IMR-90 (cell line): ENCODE measurements around the gene LRP1B. TPM values are rescaled to one million over a fixed set of nuclear protein-coding genes. Genes with fewer than 3 reads are reported as not detected.

Experiments
- ATAC-seq: fragments of 200-7000 bp; cut with Tn5 transposase; 2 replicates; pipeline ENCODE4 v1.9.1; 2020; ENCODE audit warnings: low read depth, mild to moderate bottlenecking, moderate library complexity
- BruUV-seq: library from RNA; stranded (reverse); fragments of 400-500 nt; replicated peaks from 2 replicates; lab custom pipeline; 2021; lab: Mats Ljungman, UMichigan
- CTCF ChIA-PET: fragments of 300-600 bp; formaldehyde crosslinking; extraction: SDS; loops from one replicate; lab custom pipeline; 2021; ENCODE audit warnings: antibody characterized with exemption; lab: Yijun Ruan, JAX
- POLR2A ChIA-PET: fragments of 300-600 bp; sonication (Branson Sonifier 250); formaldehyde crosslinking; loops from one replicate; lab custom pipeline; 2022; ENCODE audit warnings: antibody characterized with exemption; ENCODE audit not compliant: unreplicated experiment; lab: Charles Lee
- DNase-seq: peaks from one replicate; pipeline ENCODE4 v3.0.0; 2013
- H2AFZ ChIP-seq: replicated peaks from 2 replicates; pipeline ENCODE3; 2013; ENCODE audit warnings: low read length, mild to moderate bottlenecking; ENCODE audit not compliant: poor library complexity
- H2AK5ac ChIP-seq: 2 replicates; pipeline ENCODE4 v1.6.1; 2013; ENCODE audit warnings: low read depth, low read length, inconsistent platforms
- H2AK9ac ChIP-seq: replicated peaks from 2 replicates; pipeline ENCODE3; 2013; ENCODE audit warnings: mild to moderate bottlenecking, low read depth, low read length, moderate library complexity; ENCODE audit not compliant: poor library complexity
- H2BK120ac ChIP-seq: 2 replicates; pipeline ENCODE4 v1.6.1; 2013; ENCODE audit warnings: low read depth, low read length, inconsistent platforms
- H2BK15ac ChIP-seq: 3 replicates; pipeline ENCODE4 v1.6.1; 2013; ENCODE audit warnings: low read depth, low read length, inconsistent platforms
- H2BK20ac ChIP-seq: 2 replicates; pipeline ENCODE4 v1.6.1; 2013; ENCODE audit warnings: low read depth, mild to moderate bottlenecking, inconsistent platforms, low read length, moderate library complexity
- H2BK5ac ChIP-seq: 2 replicates; pipeline ENCODE4 v1.6.1; 2013; ENCODE audit warnings: mild to moderate bottlenecking, low read depth, low read length, inconsistent platforms; ENCODE audit not compliant: poor library complexity, severe bottlenecking
- H3K14ac ChIP-seq: replicated peaks from 2 replicates; pipeline ENCODE4 v1.6.1; 2013; ENCODE audit warnings: low read depth, low read length, inconsistent platforms
- H3K18ac ChIP-seq: 2 replicates; pipeline ENCODE4 v1.6.1; 2013; ENCODE audit warnings: low read depth, low read length, control low read depth
- H3K23ac ChIP-seq: 2 replicates; pipeline ENCODE4 v1.6.1; 2013; ENCODE audit warnings: low read depth, low read length, inconsistent platforms
- H3K27ac ChIP-seq: 2 replicates; pipeline ENCODE4 v1.5.1; 2013; ENCODE audit warnings: mild to moderate bottlenecking, control low read depth, low read length; ENCODE audit not compliant: insufficient read depth
- H3K27me3 ChIP-seq: 2 replicates; pipeline ENCODE4 v1.6.1; 2013; ENCODE audit warnings: low read length; ENCODE audit not compliant: control insufficient read depth, insufficient read depth
- H3K36me3 ChIP-seq: 2 replicates; pipeline ENCODE4 v1.6.1; 2013; ENCODE audit warnings: low read length, mixed read lengths; ENCODE audit not compliant: control insufficient read depth, insufficient read depth
- H3K4ac ChIP-seq: 2 replicates; pipeline ENCODE4 v1.6.1; 2013; ENCODE audit warnings: low read depth, low read length, inconsistent platforms
- H3K4me1 ChIP-seq: 2 replicates; pipeline ENCODE4 v1.6.1; 2013; ENCODE audit warnings: low read length, mixed read lengths; ENCODE audit not compliant: control insufficient read depth, insufficient read depth
- H3K4me2 ChIP-seq: 2 replicates; pipeline ENCODE4 v1.6.1; 2013; ENCODE audit warnings: low read depth, mild to moderate bottlenecking, control low read depth, low read length, moderate library complexity
- H3K4me3 ChIP-seq: 2 replicates; pipeline ENCODE4 v1.5.1; 2013; ENCODE audit warnings: low read depth, mild to moderate bottlenecking, control low read depth, low read length, moderate library complexity; ENCODE audit not compliant: insufficient read depth
- H3K56ac ChIP-seq: 2 replicates; pipeline ENCODE4 v1.6.1; 2013; ENCODE audit warnings: low read length, inconsistent platforms; ENCODE audit not compliant: insufficient read depth; ENCODE audit errors: extremely low read depth
- H3K79me1 ChIP-seq, 2 experiments: 2 replicates each; pipeline ENCODE4 v1.6.1; 2013; ENCODE audit warnings: low read length in 2 of 2, inconsistent platforms in 1 of 2, low read depth in 1 of 2
- H3K9ac ChIP-seq: 2 replicates; pipeline ENCODE4 v1.6.1; 2013; ENCODE audit warnings: low read depth, low read length, control low read depth
- H3K9me1 ChIP-seq: 2 replicates; pipeline ENCODE4 v1.6.1; 2013; ENCODE audit warnings: low read length, inconsistent platforms; ENCODE audit not compliant: insufficient read depth
- H3K9me3 ChIP-seq: 2 replicates; pipeline ENCODE4 v1.6.1; 2013; ENCODE audit warnings: low read length; ENCODE audit not compliant: control insufficient read depth, insufficient read depth
- H4K20me1 ChIP-seq: 2 replicates; pipeline ENCODE4 v1.6.1; 2013; ENCODE audit warnings: low read length, inconsistent platforms; ENCODE audit not compliant: insufficient read depth
- H4K5ac ChIP-seq: 2 replicates; pipeline ENCODE4 v1.6.1; 2013; ENCODE audit warnings: mild to moderate bottlenecking, low read depth, low read length, control low read depth
- H4K8ac ChIP-seq, 2 experiments: 2 replicates each; pipeline ENCODE4 v1.6.1; 2013; ENCODE audit warnings: low read depth in 2 of 2, low read length in 2 of 2, control low read depth in 1 of 2, inconsistent platforms in 1 of 2
- H4K91ac ChIP-seq: 2 replicates; pipeline ENCODE4 v1.6.1; 2013; ENCODE audit warnings: low read depth, low read length, inconsistent platforms; ENCODE audit not compliant: insufficient read depth
- CHD1 ChIP-seq: IDR thresholded peaks from 2 replicates; pipeline ENCODE4 v1.6.1; 2012; ENCODE audit warnings: low read depth, low read length, improper control_type of control experiment
- ELK1 ChIP-seq: fragments of 150-350 bp; IDR thresholded peaks from 2 replicates; pipeline ENCODE4 v1.6.1; 2016; ENCODE audit warnings: low read depth, mild to moderate bottlenecking, low read length, moderate library complexity, borderline replicate concordance
- MAZ ChIP-seq: IDR thresholded peaks from 2 replicates; pipeline ENCODE4 v1.6.1; 2012; ENCODE audit warnings: low read depth, mild to moderate bottlenecking, low read length, improper control_type of control experiment, moderate library complexity, borderline replicate concordance
- NFE2L2 ChIP-seq: fragments of 150-350 bp; IDR thresholded peaks from 2 replicates; pipeline ENCODE4 v1.6.1; 2016; ENCODE audit warnings: low read depth, mild to moderate bottlenecking, low read length
- RFX5 ChIP-seq: IDR thresholded peaks from 2 replicates; pipeline ENCODE4 v1.8.0; 2012; ENCODE audit warnings: low read depth, mild to moderate bottlenecking, low read length, moderate library complexity
- USF2 ChIP-seq: fragments of 150-350 bp; IDR thresholded peaks from 2 replicates; pipeline ENCODE4 v1.6.1; 2017; ENCODE audit warnings: mild to moderate bottlenecking, antibody characterized with exemption, low read length, low read depth
- WGBS, 2 experiments: methylation state at CpG; one replicate each; pipeline versions ENCODE4 v1.1.5 to v1.1.7; 2013; ENCODE audit warnings: missing lambda C conversion rate in 2 of 2; ENCODE audit not compliant: insufficient read length in 1 of 2; ENCODE audit errors: extremely low coverage in 2 of 2; 5-methylcytosine and 5-hydroxymethylcytosine counted together
- dilution Hi-C: fragments of 300-500 bp; cut with HindIII; formaldehyde crosslinking; loops from one replicate; pipeline ENCODE4 v1.14.3; 2018; ENCODE audit warnings: low sequenced_read_pairs; ENCODE audit not compliant: unreplicated experiment
- in situ Hi-C: fragments of 300-500 bp; cut with MboI; formaldehyde crosslinking; loops from 3 replicates; pipeline ENCODE4 v1.14.3; 2019; ENCODE audit warnings: low sequenced_read_pairs, inconsistent platforms, mixed read lengths
- intact Hi-C: fragments of 100-400 bp; cut with micrococcal nuclease; formaldehyde crosslinking; loops from 2 replicates; pipeline ENCODE4 v1.10.0; 2022
- polyA plus RNA-seq, 3 experiments: library from polyadenylated mRNA; depleted of rRNA; stranded (reverse); fragments of >200 nt; gene quantifications; 2 replicates each; pipeline ENCODE4 v1.2.3, GENCODE V29; 2012; ENCODE audit warnings: low replicate concordance in 1 of 3
- total RNA-seq: library from RNA; depleted of rRNA; stranded (reverse); fragments of >200 nt; gene quantifications from 2 replicates; pipeline ENCODE4 v1.2.3, GENCODE V29; 2012

LRP1B gene
- total and polyA plus RNA-seq, 2 of the 4 experiments (the other 2 are of a cell fraction), result under 0.01 to 0.02 TPM

GRCh38 chr2:142044197-142044596, 86.6 kb downstream of the LRP1B start:
- dilution Hi-C loops (no loop called here), in situ Hi-C loops (no loop called here), intact Hi-C loops (no loop called here)
- Histone ChIP-seq H3K9me1 (no peaks in the 10 kb centered on the region), H2AK5ac (no peak overlapping the region), H3K9me3 (no peaks in the 10 kb centered on the region), H3K4me1 (no peaks in the 10 kb centered on the region), H3K4me3 (no peak overlapping the region), H3K36me3 (no peaks in the 10 kb centered on the region), H3K9ac (no peak overlapping the region), H4K8ac (no peak overlapping the region), H2BK120ac (no peak overlapping the region), H3K4me2 (no peak overlapping the region), H3K18ac (no peak overlapping the region), H2BK5ac (no peak overlapping the region), H2BK20ac (no peak overlapping the region), H3K23ac (no peak overlapping the region), H2AK9ac (no peak overlapping the region), H3K27me3 (no peaks in the 10 kb centered on the region), H3K79me1 (no peaks in the 10 kb centered on the region), H2AFZ (no peak overlapping the region), H2BK15ac (no peak overlapping the region), H4K5ac (no peak overlapping the region), H3K14ac (no peak overlapping the region), H3K56ac (no peak overlapping the region), H4K20me1 (no peaks in the 10 kb centered on the region), H3K27ac (no peak overlapping the region), H3K4ac (no peak overlapping the region), H4K91ac (no peak overlapping the region)
- no peak for DNase-seq
- WGBS, 2 experiments, result no CpG with 5 or more reads among the region's 3 CpGs
- BruUV-seq, result no TSS peak
- ATAC-seq, result no peak
- TF ChIP-seq NFE2L2 (no peak), ELK1 (no peak), RFX5 (no peak), CHD1 (no peak), USF2 (no peak), MAZ (no peak)
- POLR2A ChIA-PET, result no interaction called here
- CTCF ChIA-PET, result no interaction called here
